GM18511 (cell line): ENCODE data around the gene MS4A10.
"Not testable (repeated sequence)": the region's sequence is repeated elsewhere in the genome, so short reads cannot be mapped to it uniquely, and the experiment has no call there.

Experiments used
- ATAC-seq: cut with Tn5 transposase; IDR thresholded peaks from one replicate; pipeline ENCODE4 v1.9.1; 2021; ENCODE audit warnings: mild to moderate bottlenecking, moderate library complexity; ENCODE audit not compliant: unreplicated experiment

MS4A10 gene

DNA sequence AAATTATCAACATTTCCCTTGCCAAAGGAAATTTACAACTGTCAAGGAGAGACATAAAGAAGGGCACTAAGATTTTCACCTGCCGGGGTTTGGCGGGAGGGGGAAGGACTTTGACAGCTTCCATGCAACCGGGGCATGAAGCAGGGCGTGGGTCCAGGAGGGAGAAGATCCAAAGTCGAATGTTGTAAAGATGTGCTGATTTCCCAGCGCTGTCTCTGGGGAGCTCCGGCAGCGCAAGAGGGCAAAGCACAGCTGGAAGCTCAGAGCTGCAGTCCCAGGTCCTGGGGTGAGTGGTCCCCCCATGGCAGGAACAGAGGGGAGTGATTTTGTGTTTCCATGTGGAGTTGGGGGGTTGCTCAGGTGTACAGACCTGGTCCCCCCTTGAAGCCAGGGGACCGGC lies at the start of gene MS4A10:
TSS of gene MS4A10 (plus strand) at position 198 of the 400 bp plus-strand sequence. CDS start 5,003 bp downstream, outside the sequence.
- no peak for ATAC-seq

DNA sequence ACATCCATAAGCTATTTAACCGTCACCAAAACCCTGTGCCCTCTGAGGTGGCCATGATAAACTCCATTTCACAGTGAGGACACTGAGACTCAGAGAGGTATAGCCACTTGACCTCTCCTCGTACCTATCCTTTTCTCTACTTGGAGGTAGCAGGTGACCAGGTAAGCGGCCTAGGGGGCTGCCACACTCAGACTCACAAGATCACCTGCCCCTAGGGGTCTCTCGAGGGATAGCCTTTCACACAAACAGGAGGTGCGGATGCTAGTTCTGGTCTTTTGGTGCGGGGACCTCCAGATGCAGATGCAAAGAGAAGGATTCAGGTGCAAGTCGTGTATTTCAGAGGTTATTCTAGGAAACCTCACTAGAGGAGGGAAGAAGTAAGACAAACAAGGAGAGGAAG lies 46.0 kb upstream of the MS4A10 start:
- ATAC-seq: no peak

DNA sequence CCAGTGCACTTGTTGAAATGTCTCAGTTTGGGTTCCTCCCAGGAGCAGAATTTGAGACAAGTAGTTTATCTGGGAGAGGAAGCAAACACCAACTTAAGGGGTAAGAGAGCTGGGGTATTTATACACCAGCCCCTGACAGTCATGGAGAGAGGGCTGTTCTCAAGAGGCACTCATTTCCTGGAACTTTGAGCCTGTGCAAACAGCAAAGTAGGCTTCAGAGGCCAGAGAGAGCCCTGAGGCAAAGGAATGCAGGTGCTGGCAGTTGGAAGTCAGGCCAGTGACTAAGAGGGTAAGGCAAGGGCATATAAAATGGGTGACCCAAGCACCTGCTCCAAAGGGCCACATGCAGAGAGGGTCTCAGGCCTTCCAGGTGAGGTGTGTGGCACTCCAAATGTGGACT lies 44.6 kb upstream of the MS4A10 start:
- no peak for ATAC-seq

DNA sequence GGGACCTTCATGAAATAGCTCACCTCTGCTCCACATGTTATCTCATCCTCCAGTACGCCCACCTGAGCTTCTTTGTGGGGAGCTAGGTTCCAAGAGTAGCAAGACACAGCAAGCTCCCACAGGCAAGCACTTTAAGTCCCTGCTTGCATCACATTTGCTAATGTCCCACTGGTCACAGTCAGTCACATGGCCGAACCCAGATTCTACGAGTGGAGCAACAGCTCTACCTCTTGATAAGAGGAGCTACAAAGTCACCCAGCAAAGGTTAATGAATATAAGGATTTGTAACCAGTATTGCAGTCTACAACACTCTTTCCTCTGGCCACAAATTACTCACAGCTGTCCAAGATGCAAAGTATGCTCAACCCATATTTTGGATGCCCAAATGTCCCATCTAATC lies 43.7 kb upstream of the MS4A10 start:
- ATAC-seq: no peak

DNA sequence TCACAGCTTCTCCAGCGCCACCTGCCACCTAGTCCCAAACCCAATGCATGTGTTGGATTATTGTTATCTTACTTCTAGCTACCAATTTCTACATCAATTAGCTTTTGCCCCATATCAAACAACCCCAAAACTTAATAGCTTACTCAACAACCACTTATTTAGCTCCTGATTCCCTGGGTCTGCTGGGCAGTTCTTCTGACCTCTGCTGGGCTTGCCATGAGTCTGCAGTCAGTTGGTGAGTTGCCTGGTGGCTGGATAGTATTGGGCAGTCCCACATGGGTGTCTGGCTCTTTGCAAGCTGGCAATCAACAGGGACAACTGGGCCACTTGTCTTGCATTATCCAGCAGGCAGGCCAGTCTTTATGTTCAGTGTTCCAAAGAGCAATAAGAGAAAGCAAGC lies 42.1 kb upstream of the MS4A10 start:
- no peak for ATAC-seq

DNA sequence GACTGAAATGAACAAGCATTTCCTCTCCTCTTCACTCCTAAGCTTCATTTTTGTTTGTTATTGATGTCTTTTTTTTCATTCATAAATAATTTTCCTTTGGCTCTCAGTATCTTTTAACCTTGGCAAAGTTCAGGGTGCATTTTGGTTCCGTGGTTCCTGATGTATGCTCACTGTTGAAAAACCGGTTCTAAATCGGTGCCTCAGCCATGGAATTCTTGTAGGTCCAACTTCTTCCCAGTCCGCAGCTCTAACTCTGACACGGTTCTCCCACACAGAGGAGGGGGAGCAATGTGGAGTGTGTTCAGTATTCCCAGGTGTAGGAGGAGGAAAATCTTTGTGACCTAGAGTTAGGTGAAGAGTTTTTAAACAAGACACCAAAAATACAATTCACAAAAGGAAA lies 41.0 kb upstream of the MS4A10 start:
- no peak for ATAC-seq

DNA sequence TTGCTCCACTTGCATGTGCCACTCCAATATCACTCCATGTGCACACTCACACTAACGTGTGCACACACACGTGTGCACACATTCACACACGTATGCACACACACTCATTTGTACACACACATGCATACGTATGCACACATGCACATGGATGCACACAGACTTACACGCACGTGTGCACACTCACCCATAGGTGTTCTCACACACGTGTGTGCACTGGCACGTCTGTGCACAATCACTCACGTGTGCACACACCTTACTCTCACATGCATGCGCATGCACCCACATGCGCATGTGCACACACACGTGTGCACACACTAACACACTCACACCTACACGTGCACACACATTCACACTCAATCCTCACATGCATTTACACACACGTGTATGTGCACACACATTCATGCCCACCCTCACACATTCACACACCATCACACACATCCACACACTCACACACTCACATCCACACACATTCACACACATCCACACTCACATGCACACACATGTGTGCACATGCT lies 37.7 kb upstream of the MS4A10 start:
- no peak for ATAC-seq

DNA sequence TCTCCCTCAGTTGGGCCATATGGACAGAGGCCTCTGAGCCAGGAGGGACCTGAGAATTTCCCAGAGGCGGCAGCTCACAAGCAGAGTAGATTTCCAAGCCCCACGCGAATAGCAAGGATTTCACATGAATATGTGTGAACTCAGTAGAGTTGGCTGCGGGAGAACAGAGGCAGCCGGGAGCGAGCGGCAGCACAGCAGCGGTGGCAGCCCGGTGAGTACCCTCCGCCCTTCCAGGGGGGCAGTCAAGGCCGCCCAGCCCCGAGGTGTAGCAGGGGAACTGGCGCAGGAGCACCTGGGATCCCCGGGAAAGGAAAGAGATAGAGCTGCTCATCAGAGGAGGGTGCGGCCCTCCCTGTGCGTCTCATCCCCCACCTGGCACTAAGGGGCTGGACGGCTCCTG lies 36.9 kb upstream of the MS4A10 start:
- no peak for ATAC-seq

DNA sequence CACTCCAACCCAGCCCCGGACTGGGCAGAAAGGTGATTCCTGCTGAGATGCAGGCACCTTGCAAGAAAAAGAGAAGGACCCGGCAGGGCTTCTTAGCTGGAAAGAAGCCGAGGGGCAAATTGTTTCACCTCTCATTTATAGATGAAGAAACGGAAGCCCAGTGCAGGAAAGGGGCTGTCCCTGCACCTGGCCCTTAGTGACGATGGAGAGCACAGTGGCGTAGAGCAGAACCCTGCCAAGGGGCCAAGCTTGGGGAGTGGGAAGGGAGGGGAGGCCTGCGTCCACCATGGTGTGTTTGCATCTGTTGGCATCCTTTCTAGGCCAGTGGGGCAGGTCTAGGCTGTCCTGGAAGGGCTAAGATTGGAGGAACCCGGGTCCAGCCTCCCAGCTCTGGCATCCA lies 36.3 kb upstream of the MS4A10 start:
- ATAC-seq: no peak

DNA sequence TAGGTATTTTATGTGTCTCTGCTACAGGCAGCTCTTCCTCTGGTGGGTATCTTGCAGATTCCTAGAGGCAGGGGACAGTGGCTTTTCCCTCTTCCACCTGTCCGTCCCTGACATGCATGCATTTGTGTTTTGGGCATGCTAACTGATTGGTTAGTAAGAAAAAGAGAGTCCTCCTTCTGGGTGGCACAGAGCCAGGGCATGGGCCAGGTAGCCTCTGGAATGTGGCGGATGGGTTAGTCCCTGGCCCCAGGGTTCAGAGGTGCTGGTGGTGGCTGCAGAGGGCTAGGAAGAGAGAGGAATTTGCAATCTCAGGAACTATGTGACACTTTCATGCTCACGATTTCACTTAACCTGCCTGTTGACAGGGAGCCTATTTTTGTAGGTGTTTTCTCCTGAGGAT lies 34.2 kb upstream of the MS4A10 start:
- no peak for ATAC-seq

DNA sequence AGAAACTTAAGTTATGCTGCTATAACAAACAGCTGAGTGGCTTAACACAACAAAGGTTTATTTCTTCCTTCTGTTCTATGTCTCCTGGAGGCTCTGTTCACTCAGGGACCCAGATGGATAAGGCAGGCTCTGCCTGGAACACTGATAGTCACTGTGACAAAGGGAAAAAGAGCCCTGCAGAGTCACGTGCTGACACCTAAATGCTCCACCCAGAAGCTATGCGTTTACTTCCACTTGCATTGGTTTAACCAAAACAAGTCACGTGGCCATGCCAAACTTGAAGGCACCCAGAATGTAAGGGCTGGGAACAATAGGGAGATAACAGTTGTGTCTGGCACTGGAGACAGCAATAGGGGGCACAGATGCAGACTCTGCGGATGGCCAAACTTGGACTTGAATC lies 31.8 kb upstream of the MS4A10 start:
- no peak for ATAC-seq

DNA sequence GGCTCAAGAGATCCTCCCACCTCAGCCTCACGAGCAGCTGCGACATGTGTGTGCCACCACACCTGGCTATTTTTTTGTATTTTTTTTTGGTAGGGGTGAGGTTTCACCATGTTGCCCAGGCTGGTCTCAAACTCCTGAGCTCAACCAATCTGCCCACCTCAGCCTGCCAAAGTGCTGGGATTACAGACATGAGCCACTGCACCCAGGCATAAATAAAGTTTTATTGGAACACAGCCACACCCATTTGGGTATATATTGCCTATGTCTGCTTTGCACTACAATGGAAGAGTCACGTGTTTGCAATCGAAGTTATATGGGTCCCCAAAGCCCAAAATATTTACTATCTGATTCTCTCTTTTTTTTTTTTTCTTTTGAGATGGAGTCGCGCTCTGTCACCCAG lies 30.2 kb upstream of the MS4A10 start:
- no peak for ATAC-seq

DNA sequence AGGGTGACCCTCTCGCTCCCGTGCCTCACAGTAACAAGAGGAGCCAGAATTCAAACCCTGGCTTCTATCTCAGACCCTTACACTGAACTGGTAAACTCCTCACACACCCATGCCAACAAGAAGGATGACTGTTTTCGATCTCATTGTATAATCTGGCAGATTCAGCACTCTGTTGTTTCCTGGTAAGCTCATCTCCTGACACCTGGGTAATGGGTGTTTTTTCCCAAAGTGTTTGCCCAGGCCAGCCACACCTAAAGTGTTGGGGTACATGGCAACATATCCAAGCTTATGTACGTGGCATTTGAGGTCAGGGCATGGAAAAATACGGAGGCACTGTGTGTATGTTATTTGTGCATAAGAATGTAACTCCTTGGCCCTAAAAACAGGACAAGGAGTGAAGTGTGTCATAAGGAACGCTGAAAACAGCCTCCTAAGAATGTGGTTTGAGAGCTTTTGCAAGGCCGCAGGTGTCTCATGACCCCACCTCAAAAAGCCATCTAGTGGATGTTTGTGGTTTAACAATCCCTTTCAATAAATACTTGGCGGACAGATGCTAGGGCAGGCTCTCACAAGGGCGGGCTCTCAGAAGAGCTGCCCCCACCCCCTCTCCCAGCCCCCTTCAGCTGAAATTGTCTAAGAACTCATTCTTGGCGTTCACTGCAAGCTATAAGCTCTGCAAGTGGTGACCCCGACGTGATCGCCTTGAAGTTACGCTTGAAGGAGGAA lies 28.7 kb upstream of the MS4A10 start, which contains the start of gene MS4A15:
TSS of gene MS4A15 (plus strand) at position 561 of the 726 bp plus-strand sequence. CDS start 6,867 bp downstream, outside the sequence.
- peak; percentile 57 for ATAC-seq

DNA sequence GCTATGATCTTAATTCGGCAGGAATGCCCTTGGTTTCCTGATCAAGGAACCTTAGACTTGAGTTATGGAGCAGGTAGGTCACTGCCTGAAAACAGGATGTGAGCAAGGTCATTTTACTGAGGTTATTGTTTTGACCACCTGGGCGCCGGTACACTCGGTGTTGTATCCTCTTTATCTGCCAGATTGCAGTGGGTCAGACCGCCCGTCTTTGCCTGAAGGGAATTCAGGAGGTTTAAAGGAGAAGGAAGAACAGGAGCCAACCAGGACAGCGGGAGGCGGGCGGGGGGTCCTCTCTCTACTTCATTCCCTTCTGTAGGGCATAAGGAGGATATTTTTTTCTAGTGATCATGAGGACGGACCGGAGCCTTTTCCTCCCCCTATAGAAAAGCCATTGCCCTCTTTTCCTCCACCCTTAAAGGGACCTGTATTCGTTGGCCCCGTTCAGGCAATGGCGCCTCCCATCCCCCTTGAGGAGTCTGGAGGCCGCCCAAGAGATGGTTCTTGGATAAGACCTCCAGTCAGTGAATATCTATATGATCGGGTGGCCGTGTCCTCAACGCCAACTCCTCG lies 27.8 kb upstream of the MS4A10 start:
- ATAC-seq: no peak

DNA sequence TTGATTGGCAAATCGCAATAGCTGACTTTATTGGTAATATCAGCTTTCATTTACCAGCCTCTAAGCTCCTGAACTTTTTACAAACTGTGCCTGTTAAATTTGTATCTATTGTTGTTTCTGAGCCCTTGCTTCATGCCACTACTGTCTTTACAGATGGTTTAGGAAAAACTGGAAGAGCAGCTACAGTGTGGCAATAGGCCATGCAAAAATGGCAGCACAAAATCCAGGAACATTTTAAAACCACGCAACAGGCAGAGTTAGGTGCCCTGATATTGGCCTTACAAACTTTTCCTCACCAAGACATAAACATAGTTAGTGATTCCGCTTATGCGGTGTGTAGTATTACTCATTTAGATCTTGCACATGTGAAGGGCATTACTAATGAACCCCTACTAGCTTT lies 26.5 kb upstream of the MS4A10 start:
- ATAC-seq: not testable (repeated sequence)

DNA sequence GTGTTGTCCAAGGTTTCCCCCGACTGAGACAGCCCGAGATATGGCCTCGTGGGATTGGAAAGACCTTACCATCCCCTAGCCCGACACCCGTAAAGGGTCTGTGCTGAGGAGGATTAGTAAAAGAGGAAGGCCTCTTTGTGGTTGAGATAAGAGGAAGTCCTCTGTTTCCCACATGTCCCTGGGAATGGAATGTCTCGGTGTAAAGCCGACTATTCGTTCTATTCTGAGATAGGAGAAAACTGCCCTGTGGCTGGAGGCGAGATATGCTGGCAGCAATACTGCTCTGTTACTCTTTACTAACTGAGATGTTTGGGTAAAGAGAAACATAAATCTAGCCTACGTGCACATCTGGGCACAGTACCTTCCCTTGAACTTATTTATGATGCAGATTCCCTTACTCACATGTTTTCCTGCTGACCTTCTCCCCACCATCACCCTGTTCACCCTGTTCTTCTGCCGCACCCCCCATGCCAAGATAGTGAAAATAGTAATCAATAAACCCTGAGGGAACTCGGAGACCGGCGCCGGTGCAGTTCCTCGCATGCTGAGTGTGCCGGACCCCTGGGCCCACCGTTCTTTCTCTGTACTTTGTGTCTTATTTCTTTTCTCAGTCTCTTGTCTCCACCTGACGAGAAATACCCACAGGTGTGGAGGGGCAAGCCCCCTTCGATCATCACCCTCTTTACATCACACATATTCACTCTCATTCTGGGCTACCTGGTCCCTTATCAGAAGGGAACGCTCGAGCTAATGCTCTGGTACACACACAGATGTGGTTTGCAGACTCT lies 25.5 kb upstream of the MS4A10 start:
- not testable (repeated sequence) for ATAC-seq

DNA sequence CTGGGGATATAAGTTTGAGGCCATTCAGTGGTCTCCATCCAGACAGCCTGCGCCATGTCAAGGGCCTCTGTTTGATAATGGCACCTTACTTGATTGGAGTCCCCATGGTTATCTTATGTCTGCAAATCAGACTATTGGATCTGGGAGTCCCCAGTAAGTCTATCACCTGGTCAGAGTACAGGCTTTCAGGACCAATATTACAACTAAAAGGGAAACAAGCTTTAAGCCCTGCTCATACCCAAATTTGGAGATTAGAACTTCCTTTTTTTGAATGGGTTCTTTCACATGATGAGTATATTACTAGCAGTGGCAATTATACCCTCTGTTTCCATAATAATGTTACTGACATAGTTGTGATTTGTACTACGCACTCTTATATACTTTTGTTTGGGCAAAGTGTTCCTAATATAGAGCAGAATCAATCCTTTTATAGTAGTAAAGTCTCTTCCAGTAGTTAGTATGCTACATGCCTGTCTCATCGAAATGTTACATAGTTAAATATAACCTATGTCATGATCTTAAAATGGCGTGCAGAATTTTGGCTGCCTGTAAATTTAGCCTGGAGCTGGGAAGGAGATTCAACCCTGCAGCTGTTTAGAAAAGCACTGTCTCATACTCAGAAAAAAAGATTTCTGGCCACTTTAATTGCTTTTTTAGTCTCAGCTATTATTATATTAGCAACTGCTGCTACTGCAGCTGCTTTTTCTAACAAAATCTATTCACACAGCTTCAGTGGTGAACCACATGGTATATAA lies 23.5 kb upstream of the MS4A10 start:
- ATAC-seq: no peak

DNA sequence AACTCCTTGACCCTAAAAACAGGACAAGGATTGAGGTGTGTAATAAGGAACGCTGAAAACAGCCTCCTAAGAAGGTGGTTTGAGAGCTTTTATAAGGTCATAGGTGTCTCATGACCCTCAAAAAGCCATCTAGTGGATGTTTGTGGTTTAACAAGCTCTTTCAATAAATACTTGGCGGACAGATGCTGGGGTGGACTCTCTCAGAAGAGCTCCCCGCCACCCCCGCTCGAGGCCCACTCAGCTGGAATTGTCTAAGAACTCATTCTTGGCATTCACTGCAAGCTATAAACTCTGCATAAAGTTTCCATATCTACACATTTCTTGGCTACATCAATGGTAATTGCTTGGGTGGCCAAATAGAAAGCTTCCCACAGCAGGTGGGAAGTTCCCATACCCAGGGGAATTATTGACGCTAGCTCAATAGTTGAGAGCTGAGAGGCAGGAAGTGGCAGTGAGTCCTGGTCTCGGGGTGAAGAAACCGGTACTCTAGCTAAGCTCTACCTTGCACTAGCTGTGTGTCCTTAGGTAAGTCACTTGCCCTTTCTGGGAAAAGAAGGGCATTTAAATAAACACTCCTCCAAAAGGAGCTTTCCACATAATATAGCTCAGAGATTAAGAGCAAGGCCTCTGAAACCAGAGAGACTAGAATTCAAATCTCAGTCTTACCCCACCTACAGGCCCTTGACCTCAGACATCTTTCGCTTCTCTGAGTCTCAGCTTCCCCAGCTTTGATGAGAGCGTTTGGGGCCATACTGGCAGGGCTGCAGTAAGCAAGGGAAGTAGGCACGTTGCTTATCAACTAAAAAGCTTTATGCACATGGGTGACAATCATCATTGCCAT lies 22.1 kb upstream of the MS4A10 start:
- ATAC-seq: peak; percentile 72

DNA sequence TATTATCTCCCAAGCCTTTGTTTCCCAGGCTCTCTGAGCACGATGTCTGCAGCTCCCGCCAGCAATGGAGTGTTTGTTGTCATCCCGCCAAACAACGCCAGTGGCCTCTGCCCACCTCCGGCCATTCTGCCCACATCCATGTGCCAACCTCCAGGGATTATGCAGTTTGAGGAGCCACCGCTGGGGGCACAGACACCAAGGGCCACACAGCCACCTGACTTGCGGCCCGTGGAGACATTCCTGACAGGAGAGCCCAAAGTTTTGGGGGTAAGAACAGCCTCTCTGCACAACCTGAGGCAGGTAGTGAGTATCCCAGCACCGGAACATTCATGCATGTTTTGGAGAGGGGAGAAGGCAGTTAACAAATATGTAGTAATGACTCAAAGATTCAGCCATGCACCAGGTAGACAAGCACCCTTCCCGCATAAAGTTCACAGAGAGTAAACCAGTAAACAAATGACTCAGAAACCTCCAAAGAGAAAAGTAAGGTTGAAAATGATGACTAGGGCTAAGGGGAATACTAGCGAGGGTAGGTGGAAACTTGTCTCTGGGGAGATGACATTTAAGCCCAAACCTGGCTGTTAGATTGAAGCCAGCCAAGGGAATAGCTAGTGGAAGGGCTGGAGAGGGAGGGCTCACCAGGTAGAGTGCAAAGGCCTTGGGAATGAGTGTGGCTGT lies 21.3 kb upstream of the MS4A10 start:
- ATAC-seq: peak; percentile 36
